LNCAP (cell line): ENCODE measurements around the gene EPHB2.

Experiments used
- CTCF ChIP-seq: fragments of 450-650 bp; IDR thresholded peaks from 2 replicates; pipeline ENCODE4 v1.5.1; 2017; ENCODE audit warnings: mild to moderate bottlenecking

The EPHB2 gene

GRCh38 chr1:22697980-22698379 is 12.7 kb upstream of the EPHB2 start:
- no peak for TF ChIP-seq CTCF

GRCh38 chr1:22699681-22700520 is 10.7 kb upstream of the EPHB2 start:
- TF ChIP-seq CTCF: no peak

GRCh38 chr1:22702296-22703085 is 8.1 kb upstream of the EPHB2 start:
- no peak for TF ChIP-seq CTCF

DNA sequence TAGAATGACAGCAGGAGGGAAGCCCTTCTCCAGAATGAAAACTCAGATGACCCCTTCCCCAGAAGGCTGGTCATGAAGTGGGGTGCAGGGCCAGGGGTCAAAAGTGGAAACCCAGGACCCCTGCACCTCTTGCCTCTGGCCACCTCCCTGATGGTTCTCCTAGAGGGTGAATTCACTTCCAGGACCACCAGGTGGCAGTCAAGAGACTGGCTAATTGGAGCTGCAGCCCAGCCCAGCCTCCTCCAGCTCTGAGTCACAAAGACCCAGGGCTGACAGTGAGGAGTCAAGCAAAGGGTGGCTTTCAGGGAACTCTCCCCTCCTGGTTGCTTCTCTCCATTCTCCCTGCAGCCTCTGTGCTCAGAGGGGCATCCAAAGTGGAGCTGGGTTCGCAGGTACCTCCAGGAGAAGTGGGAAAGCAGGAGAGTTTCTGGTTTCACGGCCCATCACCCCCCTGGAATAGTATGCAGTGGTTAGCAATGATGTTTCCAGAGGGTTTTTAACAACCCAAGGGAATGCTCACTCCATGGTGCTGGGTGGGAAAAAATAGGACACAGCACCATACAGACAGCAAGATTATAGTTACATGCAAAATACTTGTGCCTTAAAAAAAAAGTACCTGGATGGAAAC is 6.1 kb upstream of the EPHB2 start:
- peak; percentile 55 for TF ChIP-seq CTCF

- no peak for TF ChIP-seq CTCF
These were observed 5.1 kb upstream of the EPHB2 start for GRCh38 chr1:22705586-22705985.

GRCh38 chr1:22708777-22709176 is 1.9 kb upstream of the EPHB2 start:
- no peak for TF ChIP-seq CTCF

- TF ChIP-seq CTCF: no peak
These were observed 1.4 kb upstream of the EPHB2 start for GRCh38 chr1:22709227-22709626.
